ENCODE measurements around the gene GSK3A.

The GSK3A gene

GRCh38 chr19:42201489-42202289 lies 40.7 kb downstream of the GSK3A start:
- Histone ChIP-seq H3K9me2 (replicated peaks; ENCODE audit: low read depth, low read length) (no peaks in the 10 kb centered on the region), H3K9ac (ENCODE audit: low read depth, low read length, poor library complexity, severe bottlenecking) (no peak overlapping the region), H3F3A (ENCODE audit: low read depth) (peaks cover 22% of the 10 kb centered on the region), H3K4me1 (ENCODE audit: insufficient read depth, low read length, poor library complexity, severe bottlenecking) (peaks cover 50% of the 10 kb centered on the region), H3K27me3 (ENCODE audit: insufficient read depth, low read length, poor library complexity, severe bottlenecking) (no peaks in the 10 kb centered on the region), H3K36me3 (ENCODE audit: insufficient read depth, low read length) (peaks cover 62% of the 10 kb centered on the region; the same call in 1 of the 2 replicates), H3K4me2 (ENCODE audit: low read depth, low read length, poor library complexity, severe bottlenecking) (peak overlapping the region; percentile 98), H4K20me1 (ENCODE audit: insufficient read depth, low read length, poor library complexity, severe bottlenecking) (no peaks in the 10 kb centered on the region), H3K9me3 (ENCODE audit: insufficient read depth, low read depth, low read length) (no peaks in the 10 kb centered on the region), H3K79me2 (ENCODE audit: insufficient read depth, low read length) (peaks cover 48% of the 10 kb centered on the region), H2AFZ (ENCODE audit: low read length) (no peak overlapping the region), H3K4me3 (ENCODE audit: low read length, poor library complexity, severe bottlenecking) (no peak overlapping the region)
- TF ChIP-seq, protein P1, sequence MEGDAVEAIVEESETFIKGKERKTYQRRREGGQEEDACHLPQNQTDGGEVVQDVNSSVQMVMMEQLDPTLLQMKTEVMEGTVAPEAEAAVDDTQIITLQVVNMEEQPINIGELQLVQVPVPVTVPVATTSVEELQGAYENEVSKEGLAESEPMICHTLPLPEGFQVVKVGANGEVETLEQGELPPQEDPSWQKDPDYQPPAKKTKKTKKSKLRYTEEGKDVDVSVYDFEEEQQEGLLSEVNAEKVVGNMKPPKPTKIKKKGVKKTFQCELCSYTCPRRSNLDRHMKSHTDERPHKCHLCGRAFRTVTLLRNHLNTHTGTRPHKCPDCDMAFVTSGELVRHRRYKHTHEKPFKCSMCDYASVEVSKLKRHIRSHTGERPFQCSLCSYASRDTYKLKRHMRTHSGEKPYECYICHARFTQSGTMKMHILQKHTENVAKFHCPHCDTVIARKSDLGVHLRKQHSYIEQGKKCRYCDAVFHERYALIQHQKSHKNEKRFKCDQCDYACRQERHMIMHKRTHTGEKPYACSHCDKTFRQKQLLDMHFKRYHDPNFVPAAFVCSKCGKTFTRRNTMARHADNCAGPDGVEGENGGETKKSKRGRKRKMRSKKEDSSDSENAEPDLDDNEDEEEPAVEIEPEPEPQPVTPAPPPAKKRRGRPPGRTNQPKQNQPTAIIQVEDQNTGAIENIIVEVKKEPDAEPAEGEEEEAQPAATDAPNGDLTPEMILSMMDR (conservative IDR thresholded peaks at IDR 0.05; ENCODE audit: low read length), result no peak
- no peak for TF ChIP-seq EZH2phosphoT487 (IDR thresholded peaks at IDR 0.05; ENCODE audit: borderline replicate concordance)

DNA sequence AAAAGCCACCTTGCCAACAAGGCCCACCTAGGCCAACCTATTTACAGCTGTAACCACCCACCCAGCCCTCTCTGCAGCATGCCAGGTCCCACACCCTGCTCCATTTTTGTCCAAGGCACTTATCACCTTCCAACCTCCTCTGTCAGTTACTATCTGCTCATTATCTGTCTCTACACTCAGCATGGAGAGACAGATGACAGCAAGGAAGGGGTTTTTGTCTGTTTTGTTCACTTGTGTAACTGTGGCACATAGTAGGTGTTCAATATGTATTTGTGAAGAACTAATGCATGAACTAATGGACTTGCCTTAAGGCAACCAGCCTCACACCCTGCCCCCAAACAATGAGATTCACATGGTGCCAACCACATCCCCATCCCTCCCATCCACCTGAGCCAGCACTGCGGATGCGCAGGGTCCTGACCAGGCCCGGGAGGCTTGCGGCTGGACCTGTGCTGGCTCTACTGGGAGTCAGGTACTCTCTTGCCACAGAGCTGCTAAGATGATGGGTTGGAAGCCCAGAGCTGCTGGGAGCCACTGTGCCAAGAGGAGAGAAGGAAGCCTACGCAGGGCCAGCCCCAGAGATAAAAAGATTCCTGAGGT lies 42.2 kb downstream of the GSK3A start:
- Histone ChIP-seq H3K4me3 (ENCODE audit: low read length, poor library complexity, severe bottlenecking) (peak overlapping the region; percentile 74), H3K9ac (ENCODE audit: low read depth, low read length, poor library complexity, severe bottlenecking) (peak overlapping the region; percentile 93), H4K20me1 (ENCODE audit: insufficient read depth, low read length, poor library complexity, severe bottlenecking) (no peaks in the 10 kb centered on the region), H3F3A (ENCODE audit: low read depth) (peaks cover 22% of the 10 kb centered on the region), H3K4me2 (ENCODE audit: low read depth, low read length, poor library complexity, severe bottlenecking) (peak overlapping the region; percentile 98), H3K79me2 (ENCODE audit: insufficient read depth, low read length) (peaks cover 44% of the 10 kb centered on the region), H3K9me3 (ENCODE audit: insufficient read depth, low read depth, low read length) (no peaks in the 10 kb centered on the region), H2AFZ (ENCODE audit: low read length) (no peak overlapping the region), H3K27me3 (ENCODE audit: insufficient read depth, low read length, poor library complexity, severe bottlenecking) (no peaks in the 10 kb centered on the region), H3K4me1 (ENCODE audit: insufficient read depth, low read length, poor library complexity, severe bottlenecking) (peaks cover 52% of the 10 kb centered on the region), H3K36me3 (ENCODE audit: insufficient read depth, low read length) (peaks cover 53% of the 10 kb centered on the region; the same call in 1 of the 2 replicates), H3K9me2 (replicated peaks; ENCODE audit: low read depth, low read length) (no peaks in the 10 kb centered on the region)
- TF ChIP-seq EZH2phosphoT487 (IDR thresholded peaks at IDR 0.05; ENCODE audit: borderline replicate concordance), result no peak

DNA sequence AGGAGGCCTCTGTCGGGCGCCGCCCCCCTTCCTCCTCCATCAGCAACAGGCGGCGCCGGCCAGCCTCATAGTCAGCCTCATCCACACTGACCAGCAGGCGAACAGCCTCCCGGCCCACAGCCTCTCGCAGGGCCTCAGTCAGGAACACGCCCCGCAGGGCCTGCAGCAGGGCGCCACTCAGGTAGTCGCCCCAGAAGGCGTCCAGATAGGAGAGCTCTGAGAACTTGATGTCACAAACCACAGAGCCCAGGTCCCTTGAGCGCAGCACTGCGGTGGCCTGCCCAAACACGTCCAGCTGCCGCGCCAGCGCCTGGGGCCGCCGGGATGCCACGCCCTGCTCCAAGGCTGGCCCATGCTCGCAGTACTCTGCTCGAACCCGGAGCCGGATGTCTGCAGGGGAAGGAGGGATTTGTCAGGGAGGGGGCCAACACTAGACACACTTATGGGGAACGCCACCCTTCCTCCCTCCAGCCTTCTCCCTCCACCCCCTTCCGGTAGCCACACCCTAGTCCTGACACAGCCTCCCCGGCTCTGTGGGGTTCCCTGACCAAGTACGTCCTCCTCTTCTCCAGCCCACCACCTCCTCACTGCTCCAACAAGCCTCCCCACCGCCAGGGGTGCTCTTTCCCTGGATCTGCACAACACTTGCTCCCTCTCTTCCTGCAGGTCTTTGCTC lies 42.8 kb downstream of the GSK3A start:
- Histone ChIP-seq H3K4me1 (ENCODE audit: insufficient read depth, low read length, poor library complexity, severe bottlenecking) (peaks cover 52% of the 10 kb centered on the region), H3K36me3 (ENCODE audit: insufficient read depth, low read length) (peaks cover 46% of the 10 kb centered on the region; the same call in 1 of the 2 replicates), H3K4me3 (ENCODE audit: low read length, poor library complexity, severe bottlenecking) (peak overlapping the region; percentile 74), H3K4me2 (ENCODE audit: low read depth, low read length, poor library complexity, severe bottlenecking) (peak overlapping the region; percentile 98), H4K20me1 (ENCODE audit: insufficient read depth, low read length, poor library complexity, severe bottlenecking) (no peaks in the 10 kb centered on the region), H3K9me2 (replicated peaks; ENCODE audit: low read depth, low read length) (no peaks in the 10 kb centered on the region), H3K9me3 (ENCODE audit: insufficient read depth, low read depth, low read length) (no peaks in the 10 kb centered on the region), H3K9ac (ENCODE audit: low read depth, low read length, poor library complexity, severe bottlenecking) (peak overlapping the region; percentile 93), H3K27me3 (ENCODE audit: insufficient read depth, low read length, poor library complexity, severe bottlenecking) (no peaks in the 10 kb centered on the region), H3K79me2 (ENCODE audit: insufficient read depth, low read length) (peaks cover 40% of the 10 kb centered on the region), H3F3A (ENCODE audit: low read depth) (peaks cover 22% of the 10 kb centered on the region), H2AFZ (ENCODE audit: low read length) (no peak overlapping the region; the same call in 1 of the 2 replicates)
- TF ChIP-seq EZH2phosphoT487 (IDR thresholded peaks at IDR 0.05; ENCODE audit: borderline replicate concordance), result no peak
- TF ChIP-seq, protein P1 (conservative IDR thresholded peaks at IDR 0.05; ENCODE audit: low read length), result peak; percentile 72
